ENCODE data around the gene CYRIA. TPM values are rescaled to one million over a fixed set of nuclear protein-coding genes. Genes with fewer than 3 reads are reported as not detected.

Gene CYRIA
- total RNA-seq, 1 donor from 2014 or later: 76.1 TPM

DNA sequence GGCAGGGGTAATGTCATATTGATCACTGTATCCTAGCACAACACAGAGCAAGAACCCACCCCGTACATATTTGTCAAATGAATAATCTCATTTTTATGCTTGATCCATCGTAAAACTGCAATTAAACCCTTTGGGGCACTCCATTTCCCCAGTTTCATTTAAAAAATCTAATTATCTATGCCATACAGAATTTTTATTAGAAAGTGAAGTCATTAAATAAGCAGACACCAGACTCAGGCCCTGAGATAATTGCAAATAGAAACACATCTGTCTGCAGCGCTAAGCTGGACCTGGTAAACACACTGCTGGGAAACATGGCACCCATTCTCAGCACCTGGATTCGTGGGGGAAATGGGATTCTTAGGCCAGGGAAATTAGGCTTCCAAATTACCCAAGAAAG, 5.1 kb downstream of the CYRIA start:
- TF ChIP-seq, protein P1, sequence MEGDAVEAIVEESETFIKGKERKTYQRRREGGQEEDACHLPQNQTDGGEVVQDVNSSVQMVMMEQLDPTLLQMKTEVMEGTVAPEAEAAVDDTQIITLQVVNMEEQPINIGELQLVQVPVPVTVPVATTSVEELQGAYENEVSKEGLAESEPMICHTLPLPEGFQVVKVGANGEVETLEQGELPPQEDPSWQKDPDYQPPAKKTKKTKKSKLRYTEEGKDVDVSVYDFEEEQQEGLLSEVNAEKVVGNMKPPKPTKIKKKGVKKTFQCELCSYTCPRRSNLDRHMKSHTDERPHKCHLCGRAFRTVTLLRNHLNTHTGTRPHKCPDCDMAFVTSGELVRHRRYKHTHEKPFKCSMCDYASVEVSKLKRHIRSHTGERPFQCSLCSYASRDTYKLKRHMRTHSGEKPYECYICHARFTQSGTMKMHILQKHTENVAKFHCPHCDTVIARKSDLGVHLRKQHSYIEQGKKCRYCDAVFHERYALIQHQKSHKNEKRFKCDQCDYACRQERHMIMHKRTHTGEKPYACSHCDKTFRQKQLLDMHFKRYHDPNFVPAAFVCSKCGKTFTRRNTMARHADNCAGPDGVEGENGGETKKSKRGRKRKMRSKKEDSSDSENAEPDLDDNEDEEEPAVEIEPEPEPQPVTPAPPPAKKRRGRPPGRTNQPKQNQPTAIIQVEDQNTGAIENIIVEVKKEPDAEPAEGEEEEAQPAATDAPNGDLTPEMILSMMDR (IDR thresholded peaks at IDR 0.05): no peak
- no peaks in the 10 kb centered on the region for H3K27me3 Mint-ChIP-seq
- CTCF ChIA-PET: interaction anchor here (1.0 kb wide), 1 partner anchor 18 kb away, joined by 3 read pairs; no protein-coding TSS in a partner anchor
- POLR2A ChIA-PET: interaction anchor here (1.8 to 8.7 kb wide), 2 partner anchors 10 to 32 kb away, joined by 5 to 84 read pairs; no protein-coding TSS in a partner anchor
- peaks cover 95% of the 10 kb centered on the region for H3K4me1 Mint-ChIP-seq
- peak overlapping the region; percentile 72 for H3K4me3 Mint-ChIP-seq
- H3K36me3 Mint-ChIP-seq (ENCODE audit: low read depth): peaks cover 56% of the 10 kb centered on the region
- ATAC-seq (ENCODE audit: low read depth) (no peak), DNase-seq (no peak)
- intact Hi-C loops (cut with micrococcal nuclease): no loop called here
- H3K9me3 Mint-ChIP-seq: no peaks in the 10 kb centered on the region
- H3K27ac Mint-ChIP-seq: peak overlapping the region; percentile 89

DNA sequence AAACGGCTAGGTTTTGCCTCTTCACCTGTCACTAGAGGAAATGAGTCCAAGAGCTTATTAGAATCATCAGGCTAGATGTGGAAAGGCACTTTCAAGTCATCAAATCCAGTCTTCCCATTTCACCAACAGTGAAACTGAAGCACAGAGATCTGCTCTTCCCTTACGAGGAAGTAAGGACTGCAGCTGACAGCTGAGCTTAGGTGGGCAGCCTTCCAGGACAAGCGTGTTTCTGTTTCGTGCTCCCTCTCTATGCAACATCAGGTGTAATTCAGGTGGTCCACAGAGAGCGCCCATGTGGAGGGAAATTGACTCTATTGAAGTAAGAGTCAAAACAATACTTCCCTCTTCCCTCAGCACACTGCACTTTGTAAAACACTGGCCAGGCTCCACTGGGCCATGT, 5.5 kb downstream of the CYRIA start:
- Mint-ChIP-seq H3K27ac (peak overlapping the region; percentile 89), H3K4me3 (peak overlapping the region; percentile 72), H3K36me3 (ENCODE audit: low read depth) (peaks cover 56% of the 10 kb centered on the region), H3K4me1 (peaks cover 99% of the 10 kb centered on the region), H3K27me3 (no peaks in the 10 kb centered on the region), H3K9me3 (no peaks in the 10 kb centered on the region)
- intact Hi-C loops (cut with micrococcal nuclease): no loop called here
- POLR2A ChIA-PET: interaction anchor here (1.8 to 8.7 kb wide), 2 partner anchors 9 to 32 kb away, joined by 5 to 84 read pairs; no protein-coding TSS in a partner anchor
- DNase-seq (no peak), ATAC-seq (ENCODE audit: low read depth) (no peak)
- CTCF ChIA-PET: interaction anchor here (1.0 to 2.6 kb wide), 2 partner anchors 19 to 38 kb away, joined by 3 to 11 read pairs; no protein-coding TSS in a partner anchor
- TF ChIP-seq, protein P1 (IDR thresholded peaks at IDR 0.05): no peak

DNA sequence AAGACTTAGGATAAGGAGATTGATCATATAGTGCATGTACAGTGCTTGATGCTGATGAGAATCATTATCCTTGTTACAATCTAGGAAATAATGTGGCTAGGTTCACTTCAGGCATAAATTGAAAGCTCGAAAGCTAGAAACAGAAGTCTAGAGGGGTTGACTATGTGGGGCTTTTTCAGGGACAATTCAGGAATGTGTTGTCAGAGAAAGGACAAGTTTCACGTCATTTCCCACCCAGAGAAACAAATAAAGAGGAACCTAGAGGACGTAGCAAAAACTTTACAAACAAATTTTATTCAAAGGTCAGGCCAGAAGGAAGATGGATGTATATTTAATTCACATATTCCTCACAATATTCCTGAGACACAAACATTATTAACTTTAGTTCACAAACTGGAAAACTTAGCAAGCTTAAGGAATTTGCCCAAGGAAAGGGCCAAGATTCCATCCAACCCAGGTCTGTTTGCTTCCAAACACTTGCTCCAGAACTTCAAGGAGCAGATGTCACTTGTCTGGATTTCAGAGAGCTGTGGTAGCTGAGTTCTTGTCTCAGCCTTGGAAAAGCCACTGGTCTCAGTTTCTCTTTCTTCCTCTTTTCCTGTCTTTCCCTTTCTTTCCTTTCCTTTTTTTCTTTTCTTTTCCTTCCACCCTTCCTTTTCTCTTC, 7.4 kb downstream of the CYRIA start:
- peaks cover 99% of the 10 kb centered on the region for H3K4me1 Mint-ChIP-seq
- H3K36me3 Mint-ChIP-seq (ENCODE audit: low read depth): peaks cover 48% of the 10 kb centered on the region
- H3K27ac Mint-ChIP-seq: peak overlapping the region; percentile 89
- H3K9me3 Mint-ChIP-seq: no peaks in the 10 kb centered on the region
- no peaks in the 10 kb centered on the region for H3K27me3 Mint-ChIP-seq
- intact Hi-C loops (cut with micrococcal nuclease): loop anchor here (5.0 kb wide), 2 partner anchors 1094 to 1154 kb away; partner anchors contain the start of genes GEN1 and SMC6
- ATAC-seq (ENCODE audit: low read depth) (no peak), DNase-seq (no peak)
- ChIA-PET POLR2A (interaction anchor here (1.1 to 8.7 kb wide), 3 partner anchors 30 to 302 kb away, joined by 3 to 84 read pairs (median 5); no protein-coding TSS in a partner anchor), CTCF (interaction anchor here (1.5 to 2.7 kb wide), 6 partner anchors 28 to 99 kb away, joined by 4 to 11 read pairs (median 9); no protein-coding TSS in a partner anchor)
- TF ChIP-seq, protein P1 (IDR thresholded peaks at IDR 0.05): no peak
- H3K4me3 Mint-ChIP-seq: peak overlapping the region; percentile 77

DNA sequence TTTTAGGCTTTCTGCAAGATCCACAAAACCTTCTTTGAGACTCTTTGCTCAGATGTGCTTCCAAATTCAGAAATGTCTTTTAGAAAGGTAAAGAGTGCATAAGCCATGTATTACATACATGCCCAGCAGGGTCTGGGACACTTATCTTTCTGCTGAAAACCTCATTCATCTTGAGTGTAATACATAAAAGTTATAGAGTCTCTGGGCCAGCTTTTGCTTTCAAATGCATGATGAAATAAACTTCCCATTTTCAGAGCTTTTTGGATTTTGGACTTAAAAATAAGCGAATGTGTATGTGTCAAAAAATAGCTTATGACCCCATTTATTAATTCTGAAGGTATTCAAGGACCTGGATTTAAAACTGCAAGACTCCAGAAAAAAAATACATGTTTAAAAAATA, 8.0 kb downstream of the CYRIA start:
- H3K4me3 Mint-ChIP-seq: peak overlapping the region; percentile 77
- no peaks in the 10 kb centered on the region for H3K27me3 Mint-ChIP-seq
- TF ChIP-seq, protein P1 (IDR thresholded peaks at IDR 0.05): no peak
- ChIA-PET POLR2A (interaction anchor here (1.0 to 8.7 kb wide), 7 partner anchors 7 to 1096 kb away, joined by 3 to 84 read pairs (median 4); partner anchors contain the start of genes CYRIA, GEN1 and SMC6), CTCF (interaction anchor here (0.7 to 2.7 kb wide), 7 partner anchors 21 to 99 kb away, joined by 3 to 11 read pairs (median 6); no protein-coding TSS in a partner anchor)
- peak overlapping the region; percentile 89 for H3K27ac Mint-ChIP-seq
- DNase-seq: no peak
- H3K4me1 Mint-ChIP-seq: peaks cover 99% of the 10 kb centered on the region
- peaks cover 47% of the 10 kb centered on the region for H3K36me3 Mint-ChIP-seq (ENCODE audit: low read depth)
- intact Hi-C loops (cut with micrococcal nuclease): loop anchor here (1.0 to 5.0 kb wide), 4 partner anchors 8 to 1155 kb away; partner anchors contain the start of genes GEN1 and SMC6
- H3K9me3 Mint-ChIP-seq: no peaks in the 10 kb centered on the region
- ATAC-seq (ENCODE audit: low read depth): no peak
